ENCODE data around the gene MTOR.

DNA sequence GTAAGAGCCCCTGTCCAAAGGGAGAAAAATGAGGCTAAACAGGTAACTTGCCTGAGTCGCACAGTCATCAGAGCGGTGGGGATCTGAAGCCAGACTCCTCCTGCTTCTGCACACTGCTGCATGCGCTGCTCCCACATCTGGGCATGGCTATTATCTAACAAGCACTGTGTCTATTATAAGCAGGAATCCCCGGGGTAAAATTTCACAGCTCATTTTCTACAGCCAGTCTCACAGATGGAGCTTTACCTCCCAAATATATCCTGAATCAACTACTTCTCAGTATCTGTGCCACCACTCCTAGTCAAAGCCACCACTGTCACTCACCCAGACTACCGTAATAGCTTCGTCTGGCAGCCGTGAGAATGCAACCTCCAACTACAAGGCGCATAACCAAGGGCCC is 9.8 kb downstream of the MTOR start:
- TF ChIP-seq, protein P1, sequence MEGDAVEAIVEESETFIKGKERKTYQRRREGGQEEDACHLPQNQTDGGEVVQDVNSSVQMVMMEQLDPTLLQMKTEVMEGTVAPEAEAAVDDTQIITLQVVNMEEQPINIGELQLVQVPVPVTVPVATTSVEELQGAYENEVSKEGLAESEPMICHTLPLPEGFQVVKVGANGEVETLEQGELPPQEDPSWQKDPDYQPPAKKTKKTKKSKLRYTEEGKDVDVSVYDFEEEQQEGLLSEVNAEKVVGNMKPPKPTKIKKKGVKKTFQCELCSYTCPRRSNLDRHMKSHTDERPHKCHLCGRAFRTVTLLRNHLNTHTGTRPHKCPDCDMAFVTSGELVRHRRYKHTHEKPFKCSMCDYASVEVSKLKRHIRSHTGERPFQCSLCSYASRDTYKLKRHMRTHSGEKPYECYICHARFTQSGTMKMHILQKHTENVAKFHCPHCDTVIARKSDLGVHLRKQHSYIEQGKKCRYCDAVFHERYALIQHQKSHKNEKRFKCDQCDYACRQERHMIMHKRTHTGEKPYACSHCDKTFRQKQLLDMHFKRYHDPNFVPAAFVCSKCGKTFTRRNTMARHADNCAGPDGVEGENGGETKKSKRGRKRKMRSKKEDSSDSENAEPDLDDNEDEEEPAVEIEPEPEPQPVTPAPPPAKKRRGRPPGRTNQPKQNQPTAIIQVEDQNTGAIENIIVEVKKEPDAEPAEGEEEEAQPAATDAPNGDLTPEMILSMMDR (IDR thresholded peaks at IDR 0.05), result no peak
- no peak for TF ChIP-seq POLR2A (IDR thresholded peaks at IDR 0.05)
